Measurements from ENCODE around the gene UBE2D2. TPM values are rescaled to one million over a fixed set of nuclear protein-coding genes. Genes with fewer than 3 reads are reported as not detected.

The UBE2D2 gene
- total RNA-seq, 4 donors from 2014 or later, result 80.0 to 99.8 (median 85.0) TPM

- WGBS, 2 donors, result 34 to 56% methylated on average over 2 of the region's 2 CpGs
- peak in 1 of 2 donors; percentile 83 for DNase-seq (ENCODE audit: low spot score in 2 of 2)
Measured at GRCh38 chr5:139636207-139636792, 75.2 kb downstream of the UBE2D2 start.

GRCh38 chr5:139636975-139637408 is 75.9 kb downstream of the UBE2D2 start:
- intact Hi-C loops (cut with DNase I; ENCODE audit: low total_unique reads), result no loop called here
- TF ChIP-seq POLR2A (IDR thresholded peaks at IDR 0.05), result no peak
- TF ChIP-seq, protein P1, sequence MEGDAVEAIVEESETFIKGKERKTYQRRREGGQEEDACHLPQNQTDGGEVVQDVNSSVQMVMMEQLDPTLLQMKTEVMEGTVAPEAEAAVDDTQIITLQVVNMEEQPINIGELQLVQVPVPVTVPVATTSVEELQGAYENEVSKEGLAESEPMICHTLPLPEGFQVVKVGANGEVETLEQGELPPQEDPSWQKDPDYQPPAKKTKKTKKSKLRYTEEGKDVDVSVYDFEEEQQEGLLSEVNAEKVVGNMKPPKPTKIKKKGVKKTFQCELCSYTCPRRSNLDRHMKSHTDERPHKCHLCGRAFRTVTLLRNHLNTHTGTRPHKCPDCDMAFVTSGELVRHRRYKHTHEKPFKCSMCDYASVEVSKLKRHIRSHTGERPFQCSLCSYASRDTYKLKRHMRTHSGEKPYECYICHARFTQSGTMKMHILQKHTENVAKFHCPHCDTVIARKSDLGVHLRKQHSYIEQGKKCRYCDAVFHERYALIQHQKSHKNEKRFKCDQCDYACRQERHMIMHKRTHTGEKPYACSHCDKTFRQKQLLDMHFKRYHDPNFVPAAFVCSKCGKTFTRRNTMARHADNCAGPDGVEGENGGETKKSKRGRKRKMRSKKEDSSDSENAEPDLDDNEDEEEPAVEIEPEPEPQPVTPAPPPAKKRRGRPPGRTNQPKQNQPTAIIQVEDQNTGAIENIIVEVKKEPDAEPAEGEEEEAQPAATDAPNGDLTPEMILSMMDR (IDR thresholded peaks at IDR 0.05), result no peak
- peak overlapping the region; percentile 8 for H3K4me3 ChIP-seq (ENCODE audit: low read depth, poor library complexity, severe bottlenecking)
- peak in 1 of 2 donors; percentile 28 for DNase-seq (ENCODE audit: low spot score in 2 of 2)
- 2 to 3% methylated on average over 6 of the region's 6 CpGs for WGBS, 2 donors

More at GRCh38 chr5:139636207-139636792, 75.2 kb downstream of the UBE2D2 start:
- no peak overlapping the region for H3K4me3 ChIP-seq (ENCODE audit: low read depth, poor library complexity, severe bottlenecking)
- no peak for TF ChIP-seq POLR2A (IDR thresholded peaks at IDR 0.05)
- TF ChIP-seq, protein P1 (IDR thresholded peaks at IDR 0.05), result no peak
- intact Hi-C loops (cut with DNase I; ENCODE audit: low total_unique reads), result no loop called here

GRCh38 chr5:139637438-139638089 is 76.4 kb downstream of the UBE2D2 start:
- 0 to 3% methylated on average over 19 to 48 of the region's 62 CpGs for WGBS, 2 donors
- intact Hi-C loops (cut with DNase I; ENCODE audit: low total_unique reads), result no loop called here
- no peak for TF ChIP-seq POLR2A (IDR thresholded peaks at IDR 0.05)
- TF ChIP-seq, protein P1 (IDR thresholded peaks at IDR 0.05), result peak in 1 of 3 donors; percentile 62
- H3K4me3 ChIP-seq (ENCODE audit: low read depth, poor library complexity, severe bottlenecking), result peak overlapping the region; percentile 8
- DNase-seq (ENCODE audit: low spot score in 2 of 2), result peak in 1 of 2 donors; percentile 97

DNA sequence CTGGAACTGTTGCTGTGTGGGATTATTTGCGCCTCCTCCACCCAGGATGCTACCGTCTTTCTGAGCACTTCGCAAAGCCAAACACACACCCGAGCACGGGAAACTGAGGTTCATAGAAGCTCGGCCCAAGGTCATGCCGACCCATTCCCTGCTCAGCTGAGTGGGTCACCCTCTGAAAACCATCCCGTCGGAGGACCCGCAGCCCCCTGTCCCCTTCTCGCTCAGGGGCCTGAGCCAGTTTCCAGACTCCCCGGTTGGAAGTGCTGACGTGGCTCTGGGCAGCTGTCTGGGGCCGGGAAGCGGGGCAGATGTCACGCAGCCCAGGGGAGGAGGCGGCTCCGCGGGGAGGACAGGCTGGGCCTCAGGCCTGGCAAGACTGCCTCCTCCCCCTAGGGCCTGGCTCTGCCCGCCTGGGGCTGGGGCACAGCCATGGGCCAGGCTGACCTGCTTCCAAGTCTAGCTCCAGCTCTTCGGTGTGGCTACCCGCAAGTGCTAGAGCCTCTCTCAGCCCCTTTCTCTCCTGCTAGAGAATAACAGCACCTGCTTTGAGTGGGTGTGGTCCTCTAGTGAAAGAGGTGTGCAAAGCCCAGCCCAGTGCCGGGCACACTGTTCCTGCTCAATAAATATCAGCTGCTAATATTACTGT is 77.1 kb downstream of the UBE2D2 start:
- DNase-seq (ENCODE audit: low spot score in 2 of 2), result peak in 1 of 2 donors; percentile 95
- intact Hi-C loops (cut with DNase I; ENCODE audit: low total_unique reads), result no loop called here
- 8 to 9% methylated on average over 8 to 20 of the region's 23 CpGs for WGBS, 2 donors

GRCh38 chr5:139638736-139639618 is 77.8 kb downstream of the UBE2D2 start:
- 66 to 74% methylated on average over 10 to 12 of the region's 12 CpGs for whole genome bisulfite sequencing, 2 donors
- intact Hi-C loops (cut with DNase I; ENCODE audit: low total_unique reads), result no loop called here
- no peak overlapping the region for H3K4me3 ChIP-seq (ENCODE audit: low read depth, poor library complexity, severe bottlenecking)
- DNase-seq (ENCODE audit: low spot score in 2 of 2), result peak in 1 of 2 donors; percentile 84
- TF ChIP-seq, protein P1 (IDR thresholded peaks at IDR 0.05), result no peak
- TF ChIP-seq POLR2A (IDR thresholded peaks at IDR 0.05), result no peak

More for the DNA sequence above, 77.1 kb downstream of the UBE2D2 start:
- TF ChIP-seq POLR2A (IDR thresholded peaks at IDR 0.05), result no peak
- TF ChIP-seq, protein P1 (IDR thresholded peaks at IDR 0.05), result no peak
- H3K4me3 ChIP-seq (ENCODE audit: low read depth, poor library complexity, severe bottlenecking), result no peak overlapping the region
